HG03565 (cell line): Measurements from ENCODE around the gene TMEM260.
"Not testable (repeated sequence)": the region's sequence is repeated elsewhere in the genome, so short reads cannot be mapped to it uniquely, and the experiment has no call there.

Experiments used
- ATAC-seq: cut with Tn5 transposase; IDR thresholded peaks from one replicate; pipeline ENCODE4 v1.9.1; 2021; ENCODE audit warnings: mild to moderate bottlenecking, moderate library complexity; ENCODE audit not compliant: unreplicated experiment

TMEM260 gene

GRCh38 chr14:56666716-56667115, 87.1 kb downstream of the TMEM260 start:
- no peak for ATAC-seq

- not testable (repeated sequence) for ATAC-seq
Observed at GRCh38 chr14:56667290-56667689, 87.7 kb downstream of the TMEM260 start.

- no peak for ATAC-seq
Observed at GRCh38 chr14:56676042-56676441, 96.4 kb downstream of the TMEM260 start.

GRCh38 chr14:56678838-56679237, 99.2 kb downstream of the TMEM260 start:
- no peak for ATAC-seq

GRCh38 chr14:56686416-56686815, 106.8 kb downstream of the TMEM260 start:
- no peak for ATAC-seq

GRCh38 chr14:56687123-56687522, 107.5 kb downstream of the TMEM260 start:
- ATAC-seq = no peak

GRCh38 chr14:56694609-56695008, 115.0 kb downstream of the TMEM260 start:
- ATAC-seq = no peak

GRCh38 chr14:56695216-56695615, 115.6 kb downstream of the TMEM260 start:
- not testable (repeated sequence) for ATAC-seq
